MM.1S (cell line): ENCODE data around the gene STK32A.
"Not testable (repeated sequence)": the region's sequence is repeated elsewhere in the genome, so short reads cannot be mapped to it uniquely, and the experiment has no call there.

Experiments
- EZH2phosphoT487 ChIP-seq: fragments of 300-600 bp; sonication (generic); IDR thresholded peaks from 2 replicates; pipeline ENCODE4 v1.6.1; 2018; ENCODE audit warnings: antibody characterized with exemption, low read length
- TF ChIP-seq, protein P1 (sequence below): fragments of 300-600 bp; sonication (generic); IDR thresholded peaks from 2 replicates; pipeline ENCODE4 v1.5.1; 2016; ENCODE audit warnings: antibody characterized with exemption, low read length, mixed read lengths

DNA sequence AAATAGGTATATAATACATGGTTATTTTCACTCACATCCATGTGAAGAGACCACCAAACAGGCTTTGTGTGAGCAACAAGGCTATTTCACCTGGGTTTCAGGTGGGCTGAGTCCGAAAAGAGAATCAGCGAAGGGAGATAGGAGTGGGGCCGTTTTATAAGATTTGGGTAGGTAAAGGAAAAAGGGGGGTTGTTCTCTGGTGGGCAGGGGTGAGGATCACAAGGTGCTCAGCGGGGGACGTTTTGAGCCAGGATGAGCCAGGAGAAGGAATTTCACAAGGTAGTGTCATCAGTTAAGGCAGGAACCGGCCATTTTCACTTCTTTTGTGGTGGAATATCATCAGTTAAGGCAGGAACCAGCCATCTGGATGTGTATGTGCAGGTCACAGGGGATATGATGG lies 132.6 kb downstream of the STK32A start:
- TF ChIP-seq, protein P1, sequence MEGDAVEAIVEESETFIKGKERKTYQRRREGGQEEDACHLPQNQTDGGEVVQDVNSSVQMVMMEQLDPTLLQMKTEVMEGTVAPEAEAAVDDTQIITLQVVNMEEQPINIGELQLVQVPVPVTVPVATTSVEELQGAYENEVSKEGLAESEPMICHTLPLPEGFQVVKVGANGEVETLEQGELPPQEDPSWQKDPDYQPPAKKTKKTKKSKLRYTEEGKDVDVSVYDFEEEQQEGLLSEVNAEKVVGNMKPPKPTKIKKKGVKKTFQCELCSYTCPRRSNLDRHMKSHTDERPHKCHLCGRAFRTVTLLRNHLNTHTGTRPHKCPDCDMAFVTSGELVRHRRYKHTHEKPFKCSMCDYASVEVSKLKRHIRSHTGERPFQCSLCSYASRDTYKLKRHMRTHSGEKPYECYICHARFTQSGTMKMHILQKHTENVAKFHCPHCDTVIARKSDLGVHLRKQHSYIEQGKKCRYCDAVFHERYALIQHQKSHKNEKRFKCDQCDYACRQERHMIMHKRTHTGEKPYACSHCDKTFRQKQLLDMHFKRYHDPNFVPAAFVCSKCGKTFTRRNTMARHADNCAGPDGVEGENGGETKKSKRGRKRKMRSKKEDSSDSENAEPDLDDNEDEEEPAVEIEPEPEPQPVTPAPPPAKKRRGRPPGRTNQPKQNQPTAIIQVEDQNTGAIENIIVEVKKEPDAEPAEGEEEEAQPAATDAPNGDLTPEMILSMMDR: not testable (repeated sequence)
- not testable (repeated sequence) for TF ChIP-seq EZH2phosphoT487
